ENCODE results near the gene SMARCA1.

The SMARCA1 gene

DNA sequence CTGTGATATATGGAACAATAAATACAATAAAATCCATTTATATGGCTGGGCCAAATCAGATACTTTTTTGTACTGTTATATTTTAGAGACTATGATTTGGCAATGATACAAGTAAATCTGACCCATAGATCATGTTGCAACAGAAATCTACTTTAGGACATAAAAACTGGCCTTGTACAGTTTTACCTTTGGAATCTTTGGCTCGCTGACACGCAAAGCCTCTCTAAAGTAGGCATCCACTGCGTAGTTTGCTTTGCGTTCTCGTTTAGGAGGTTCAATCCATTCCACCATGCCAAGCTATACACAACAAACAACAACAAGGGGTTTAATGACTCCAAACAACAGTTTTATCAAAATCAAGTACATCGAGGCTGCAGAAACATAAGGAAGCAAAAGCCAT is 42.4 kb downstream of the SMARCA1 start:
- TF ChIP-seq CEBPB (IDR thresholded peaks at IDR 0.05) (no peak), ZBTB7A (IDR thresholded peaks at IDR 0.05; ENCODE audit: low read depth) (no peak), EGR1 (IDR thresholded peaks at IDR 0.05) (no peak), YY1 (IDR thresholded peaks at IDR 0.05; ENCODE audit: low read depth) (no peak), TCF12 (IDR thresholded peaks at IDR 0.05; ENCODE audit: low read depth) (no peak), EP300 (IDR thresholded peaks at IDR 0.05; ENCODE audit: borderline replicate concordance) (no peak), NFIC (IDR thresholded peaks at IDR 0.05) (no peak), CREB1 (IDR thresholded peaks at IDR 0.05; ENCODE audit: low read depth) (no peak), FOXM1 (IDR thresholded peaks at IDR 0.05; ENCODE audit: borderline replicate concordance, low read depth) (no peak), TEAD4 (IDR thresholded peaks at IDR 0.05) (no peak), TAF1 (IDR thresholded peaks at IDR 0.05; ENCODE audit: low read depth) (no peak), RAD21 (IDR thresholded peaks at IDR 0.05; ENCODE audit: low read depth) (no peak)
- TF ChIP-seq, protein P1, sequence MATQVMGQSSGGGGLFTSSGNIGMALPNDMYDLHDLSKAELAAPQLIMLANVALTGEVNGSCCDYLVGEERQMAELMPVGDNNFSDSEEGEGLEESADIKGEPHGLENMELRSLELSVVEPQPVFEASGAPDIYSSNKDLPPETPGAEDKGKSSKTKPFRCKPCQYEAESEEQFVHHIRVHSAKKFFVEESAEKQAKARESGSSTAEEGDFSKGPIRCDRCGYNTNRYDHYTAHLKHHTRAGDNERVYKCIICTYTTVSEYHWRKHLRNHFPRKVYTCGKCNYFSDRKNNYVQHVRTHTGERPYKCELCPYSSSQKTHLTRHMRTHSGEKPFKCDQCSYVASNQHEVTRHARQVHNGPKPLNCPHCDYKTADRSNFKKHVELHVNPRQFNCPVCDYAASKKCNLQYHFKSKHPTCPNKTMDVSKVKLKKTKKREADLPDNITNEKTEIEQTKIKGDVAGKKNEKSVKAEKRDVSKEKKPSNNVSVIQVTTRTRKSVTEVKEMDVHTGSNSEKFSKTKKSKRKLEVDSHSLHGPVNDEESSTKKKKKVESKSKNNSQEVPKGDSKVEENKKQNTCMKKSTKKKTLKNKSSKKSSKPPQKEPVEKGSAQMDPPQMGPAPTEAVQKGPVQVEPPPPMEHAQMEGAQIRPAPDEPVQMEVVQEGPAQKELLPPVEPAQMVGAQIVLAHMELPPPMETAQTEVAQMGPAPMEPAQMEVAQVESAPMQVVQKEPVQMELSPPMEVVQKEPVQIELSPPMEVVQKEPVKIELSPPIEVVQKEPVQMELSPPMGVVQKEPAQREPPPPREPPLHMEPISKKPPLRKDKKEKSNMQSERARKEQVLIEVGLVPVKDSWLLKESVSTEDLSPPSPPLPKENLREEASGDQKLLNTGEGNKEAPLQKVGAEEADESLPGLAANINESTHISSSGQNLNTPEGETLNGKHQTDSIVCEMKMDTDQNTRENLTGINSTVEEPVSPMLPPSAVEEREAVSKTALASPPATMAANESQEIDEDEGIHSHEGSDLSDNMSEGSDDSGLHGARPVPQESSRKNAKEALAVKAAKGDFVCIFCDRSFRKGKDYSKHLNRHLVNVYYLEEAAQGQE (IDR thresholded peaks at IDR 0.05; ENCODE audit: low read depth), result no peak
- TF ChIP-seq, protein P2, sequence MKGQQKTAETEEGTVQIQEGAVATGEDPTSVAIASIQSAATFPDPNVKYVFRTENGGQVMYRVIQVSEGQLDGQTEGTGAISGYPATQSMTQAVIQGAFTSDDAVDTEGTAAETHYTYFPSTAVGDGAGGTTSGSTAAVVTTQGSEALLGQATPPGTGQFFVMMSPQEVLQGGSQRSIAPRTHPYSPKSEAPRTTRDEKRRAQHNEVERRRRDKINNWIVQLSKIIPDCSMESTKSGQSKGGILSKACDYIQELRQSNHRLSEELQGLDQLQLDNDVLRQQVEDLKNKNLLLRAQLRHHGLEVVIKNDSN (IDR thresholded peaks at IDR 0.05), result no peak
- TF ChIP-seq, protein P3, sequence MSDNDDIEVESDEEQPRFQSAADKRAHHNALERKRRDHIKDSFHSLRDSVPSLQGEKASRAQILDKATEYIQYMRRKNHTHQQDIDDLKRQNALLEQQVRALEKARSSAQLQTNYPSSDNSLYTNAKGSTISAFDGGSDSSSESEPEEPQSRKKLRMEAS (IDR thresholded peaks at IDR 0.05), result no peak

DNA sequence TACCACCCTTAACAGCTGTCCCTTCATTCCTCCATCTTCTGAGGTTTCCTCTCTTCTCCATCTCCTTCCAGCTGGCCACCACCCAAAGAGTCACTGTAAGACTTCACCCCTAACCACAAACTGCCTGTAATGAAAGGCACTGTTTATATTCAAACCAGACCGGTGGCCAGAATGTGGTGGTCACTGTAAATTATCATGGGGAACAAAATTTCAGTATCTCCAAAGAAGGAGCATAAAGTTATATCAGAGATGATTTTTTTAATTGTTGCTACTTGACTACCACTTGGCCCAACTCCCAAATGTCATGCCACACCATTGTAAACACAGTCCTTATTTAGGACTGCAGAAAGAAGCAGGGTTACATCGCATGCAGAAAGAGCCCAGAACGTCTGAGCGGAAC is 44.8 kb downstream of the SMARCA1 start:
- TF ChIP-seq CEBPB (IDR thresholded peaks at IDR 0.05), result no peak

DNA sequence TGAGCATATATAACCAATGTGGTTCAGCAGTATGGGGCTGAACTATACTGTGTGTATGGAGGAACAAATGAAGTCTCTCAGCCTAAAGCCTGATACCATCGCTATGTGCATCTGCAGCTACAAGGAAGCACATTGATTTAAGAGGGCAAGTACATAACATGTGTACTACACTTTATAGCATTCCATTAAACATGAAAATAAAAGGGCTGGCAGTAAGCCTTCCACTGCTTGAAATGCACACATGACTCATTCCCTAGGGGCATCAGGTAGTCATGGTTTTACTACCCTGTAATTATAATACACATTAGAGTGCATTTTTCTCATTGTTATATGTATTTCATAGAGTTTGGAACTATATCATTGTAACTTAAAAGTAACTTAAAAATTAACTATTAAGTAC is 51.2 kb downstream of the SMARCA1 start:
- TF ChIP-seq ZBTB7A (IDR thresholded peaks at IDR 0.05; ENCODE audit: low read depth) (no peak), EGR1 (IDR thresholded peaks at IDR 0.05) (no peak), RAD21 (IDR thresholded peaks at IDR 0.05; ENCODE audit: low read depth) (no peak), TCF12 (IDR thresholded peaks at IDR 0.05; ENCODE audit: low read depth) (no peak), TAF1 (IDR thresholded peaks at IDR 0.05; ENCODE audit: low read depth) (no peak), YY1 (IDR thresholded peaks at IDR 0.05; ENCODE audit: low read depth) (no peak), TEAD4 (IDR thresholded peaks at IDR 0.05) (no peak), FOXM1 (IDR thresholded peaks at IDR 0.05; ENCODE audit: borderline replicate concordance, low read depth) (no peak), CEBPB (IDR thresholded peaks at IDR 0.05) (no peak)
- TF ChIP-seq, protein P2 (IDR thresholded peaks at IDR 0.05), result no peak
- TF ChIP-seq, protein P3 (IDR thresholded peaks at IDR 0.05), result no peak
- TF ChIP-seq, protein P1 (IDR thresholded peaks at IDR 0.05; ENCODE audit: low read depth), result no peak

DNA sequence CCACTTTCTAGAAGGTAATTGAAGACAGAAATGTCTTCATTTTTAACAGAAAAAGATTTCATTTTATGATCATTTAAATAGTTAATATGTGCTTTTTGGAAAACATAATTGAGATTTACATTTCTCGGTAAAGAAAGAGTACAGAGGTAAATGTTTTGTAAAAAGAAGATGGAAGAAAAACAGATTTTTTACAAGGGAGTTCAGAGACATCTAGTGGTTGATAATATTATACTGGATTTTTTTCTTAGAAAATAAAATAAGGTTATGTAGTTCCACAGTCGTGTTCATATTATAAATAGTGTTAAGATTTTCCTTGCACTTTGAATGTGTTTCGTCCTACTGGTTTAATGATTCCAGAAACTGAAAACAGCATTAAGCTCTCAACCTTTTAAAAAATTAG is 60.6 kb downstream of the SMARCA1 start:
- TF ChIP-seq RAD21 (IDR thresholded peaks at IDR 0.05; ENCODE audit: low read depth) (no peak), ZBTB7A (IDR thresholded peaks at IDR 0.05; ENCODE audit: low read depth) (no peak), CEBPB (IDR thresholded peaks at IDR 0.05) (no peak), YY1 (IDR thresholded peaks at IDR 0.05; ENCODE audit: low read depth) (no peak), TEAD4 (IDR thresholded peaks at IDR 0.05) (no peak), NFIC (IDR thresholded peaks at IDR 0.05) (no peak), EP300 (IDR thresholded peaks at IDR 0.05; ENCODE audit: borderline replicate concordance) (no peak)
- TF ChIP-seq, protein P1 (IDR thresholded peaks at IDR 0.05; ENCODE audit: low read depth), result no peak

- TF ChIP-seq FOXM1 (IDR thresholded peaks at IDR 0.05; ENCODE audit: borderline replicate concordance, low read depth) (no peak), NFIC (IDR thresholded peaks at IDR 0.05) (no peak), RAD21 (IDR thresholded peaks at IDR 0.05; ENCODE audit: low read depth) (no peak), CEBPB (IDR thresholded peaks at IDR 0.05) (no peak), TCF12 (IDR thresholded peaks at IDR 0.05; ENCODE audit: low read depth) (no peak), EP300 (IDR thresholded peaks at IDR 0.05; ENCODE audit: borderline replicate concordance) (no peak), ZBTB7A (IDR thresholded peaks at IDR 0.05; ENCODE audit: low read depth) (no peak), YY1 (IDR thresholded peaks at IDR 0.05; ENCODE audit: low read depth) (no peak)
- TF ChIP-seq, protein P3 (IDR thresholded peaks at IDR 0.05), result no peak
- TF ChIP-seq, protein P2 (IDR thresholded peaks at IDR 0.05), result no peak
Measured at GRCh38 chrX:129461801-129462456, 61.4 kb downstream of the SMARCA1 start.
